HepG2 (cell line): Measurements from ENCODE around the gene STARD13. TPM values are rescaled to one million over a fixed set of nuclear protein-coding genes. Genes with fewer than 3 reads are reported as not detected.

ENCODE experiments used
- ATF7-NPFF ChIP-seq: sonication (generic); formaldehyde crosslinking; IDR thresholded peaks from 2 replicates; pipeline ENCODE4 v1.8.1; 2023; ENCODE audit warnings: mild to moderate bottlenecking, low read depth, missing genetic modification reagents, moderate library complexity
- FOXP1 ChIP-seq, 2 experiments: fragments of 450-650 bp in 1 of 2; IDR thresholded peaks; 2 replicates each; pipeline ENCODE4 v1.6.1; 2017 to 2018; ENCODE audit warnings: antibody characterized with exemption in 1 of 2
- HNF4A ChIP-seq: sonication (generic); formaldehyde crosslinking; IDR thresholded peaks from 2 replicates; pipeline ENCODE4 v1.4.0; 2020; ENCODE audit warnings: missing genetic modification reagents
- PRDM4 ChIP-seq: sonication (generic); formaldehyde crosslinking; IDR thresholded peaks from 2 replicates; pipeline ENCODE4 v1.9.0; 2021; ENCODE audit warnings: missing genetic modification reagents, borderline replicate concordance
- STAG1 ChIP-seq: sonication (generic); formaldehyde crosslinking; IDR thresholded peaks from 2 replicates; pipeline ENCODE4 v1.4.0; 2020; ENCODE audit warnings: missing genetic modification reagents
- ZFX ChIP-seq: sonication (generic); formaldehyde crosslinking; IDR thresholded peaks from 2 replicates; pipeline ENCODE4 v1.4.0; 2020; ENCODE audit warnings: mild to moderate bottlenecking, low read depth, missing genetic modification reagents, moderate library complexity
- ZNF276 ChIP-seq: sonication (generic); formaldehyde crosslinking; IDR thresholded peaks from 2 replicates; pipeline ENCODE4 v1.4.0; 2020; ENCODE audit warnings: mild to moderate bottlenecking, low read depth, missing genetic modification reagents
- ZNF614 ChIP-seq: IDR thresholded peaks from 2 replicates; pipeline ENCODE4 v1.6.1; 2018; ENCODE audit warnings: missing biosample characterization, missing genetic modification reagents, inconsistent platforms, borderline replicate concordance
- ZNF781 ChIP-seq: sonication (generic); formaldehyde crosslinking; IDR thresholded peaks from 2 replicates; pipeline ENCODE4 v1.5.1; 2020; ENCODE audit warnings: borderline replicate concordance, mild to moderate bottlenecking, missing genetic modification reagents; ENCODE audit errors: not compliant biosample characterization
- polyA plus RNA-seq, 8 experiments: library from polyadenylated mRNA; depleted of rRNA in 3 of 8; stranded (reverse) in 7 of 8; unstranded in 1 of 8; fragments of >200 nt; fragmentation: Illumina TruSeq in 4 of 8; extraction: Trizol in 4 of 8; gene quantifications; 2 replicates each; pipeline versions ENCODE4 v1.2.1 to v1.2.3, GENCODE V29; 2011 to 2016; ENCODE audit warnings: low read depth in 4 of 8, missing spikeins in 1 of 8, mixed read lengths in 1 of 8; ENCODE audit not compliant: insufficient read depth in 1 of 8
- total RNA-seq, 5 experiments: library from RNA; depleted of rRNA; stranded (reverse); fragments of >200 nt; fragmentation: Illumina TruSeq; extraction: Trizol; gene quantifications; 2 replicates each; pipeline ENCODE4 v1.2.3, GENCODE V29; 2016; ENCODE audit warnings: low read depth in 1 of 5
- TF ChIP-seq, protein P1 (sequence below), 2 experiments: sonication (generic) in 1 of 2; formaldehyde crosslinking in 1 of 2; IDR thresholded peaks; 2 replicates each; pipeline versions ENCODE4 v1.4.0 to v1.6.1; 2016 to 2020; ENCODE audit warnings: borderline replicate concordance in 1 of 2, low read depth in 1 of 2, mild to moderate bottlenecking in 1 of 2, missing genetic modification reagents in 1 of 2
- TF ChIP-seq, protein P2 (sequence below): sonication (generic); formaldehyde crosslinking; conservative IDR thresholded peaks from 2 replicates; pipeline ENCODE4 v1.4.0; 2020; ENCODE audit warnings: mild to moderate bottlenecking, missing genetic modification reagents, moderate library complexity

The STARD13 gene
- total and polyA plus RNA-seq, 2 of the 13 experiments (the other 11 are each of a cell fraction or from before 2014, with no cell fraction given) = 12.8 to 14.3 TPM

- TF ChIP-seq, protein P1, sequence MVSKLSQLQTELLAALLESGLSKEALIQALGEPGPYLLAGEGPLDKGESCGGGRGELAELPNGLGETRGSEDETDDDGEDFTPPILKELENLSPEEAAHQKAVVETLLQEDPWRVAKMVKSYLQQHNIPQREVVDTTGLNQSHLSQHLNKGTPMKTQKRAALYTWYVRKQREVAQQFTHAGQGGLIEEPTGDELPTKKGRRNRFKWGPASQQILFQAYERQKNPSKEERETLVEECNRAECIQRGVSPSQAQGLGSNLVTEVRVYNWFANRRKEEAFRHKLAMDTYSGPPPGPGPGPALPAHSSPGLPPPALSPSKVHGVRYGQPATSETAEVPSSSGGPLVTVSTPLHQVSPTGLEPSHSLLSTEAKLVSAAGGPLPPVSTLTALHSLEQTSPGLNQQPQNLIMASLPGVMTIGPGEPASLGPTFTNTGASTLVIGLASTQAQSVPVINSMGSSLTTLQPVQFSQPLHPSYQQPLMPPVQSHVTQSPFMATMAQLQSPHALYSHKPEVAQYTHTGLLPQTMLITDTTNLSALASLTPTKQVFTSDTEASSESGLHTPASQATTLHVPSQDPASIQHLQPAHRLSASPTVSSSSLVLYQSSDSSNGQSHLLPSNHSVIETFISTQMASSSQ (IDR thresholded peaks at IDR 0.05; ENCODE audit: low read depth) = no peak
- TF ChIP-seq, protein P1 (CRISPR knock-in tag; IDR thresholded peaks at IDR 0.05; ENCODE audit: borderline replicate concordance) = no peak
- TF ChIP-seq HNF4A = 0 out of 2 replicates have a peak, but pooled peaks have one; percentile 23
- TF ChIP-seq, protein P2, sequence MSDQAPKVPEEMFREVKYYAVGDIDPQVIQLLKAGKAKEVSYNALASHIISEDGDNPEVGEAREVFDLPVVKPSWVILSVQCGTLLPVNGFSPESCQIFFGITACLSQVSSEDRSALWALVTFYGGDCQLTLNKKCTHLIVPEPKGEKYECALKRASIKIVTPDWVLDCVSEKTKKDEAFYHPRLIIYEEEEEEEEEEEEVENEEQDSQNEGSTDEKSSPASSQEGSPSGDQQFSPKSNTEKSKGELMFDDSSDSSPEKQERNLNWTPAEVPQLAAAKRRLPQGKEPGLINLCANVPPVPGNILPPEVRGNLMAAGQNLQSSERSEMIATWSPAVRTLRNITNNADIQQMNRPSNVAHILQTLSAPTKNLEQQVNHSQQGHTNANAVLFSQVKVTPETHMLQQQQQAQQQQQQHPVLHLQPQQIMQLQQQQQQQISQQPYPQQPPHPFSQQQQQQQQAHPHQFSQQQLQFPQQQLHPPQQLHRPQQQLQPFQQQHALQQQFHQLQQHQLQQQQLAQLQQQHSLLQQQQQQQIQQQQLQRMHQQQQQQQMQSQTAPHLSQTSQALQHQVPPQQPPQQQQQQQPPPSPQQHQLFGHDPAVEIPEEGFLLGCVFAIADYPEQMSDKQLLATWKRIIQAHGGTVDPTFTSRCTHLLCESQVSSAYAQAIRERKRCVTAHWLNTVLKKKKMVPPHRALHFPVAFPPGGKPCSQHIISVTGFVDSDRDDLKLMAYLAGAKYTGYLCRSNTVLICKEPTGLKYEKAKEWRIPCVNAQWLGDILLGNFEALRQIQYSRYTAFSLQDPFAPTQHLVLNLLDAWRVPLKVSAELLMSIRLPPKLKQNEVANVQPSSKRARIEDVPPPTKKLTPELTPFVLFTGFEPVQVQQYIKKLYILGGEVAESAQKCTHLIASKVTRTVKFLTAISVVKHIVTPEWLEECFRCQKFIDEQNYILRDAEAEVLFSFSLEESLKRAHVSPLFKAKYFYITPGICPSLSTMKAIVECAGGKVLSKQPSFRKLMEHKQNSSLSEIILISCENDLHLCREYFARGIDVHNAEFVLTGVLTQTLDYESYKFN (CRISPR knock-in tag) = 0 out of 2 replicates have a peak, but pooled peaks have one; percentile 19
- peak; percentile 20; the same call in 1 of the 2 replicates for TF ChIP-seq ZFX (CRISPR knock-in tag)
- no peak for TF ChIP-seq ATF7-NPFF (CRISPR knock-in tag)
- no peak for TF ChIP-seq STAG1
- no peak for TF ChIP-seq ZNF614 (CRISPR knock-in tag)
- 0 out of 2 replicates have a peak, but pooled peaks have one; percentile 36 for TF ChIP-seq ZNF276 (CRISPR knock-in tag)
- TF ChIP-seq FOXP1 (IDR thresholded peaks at IDR 0.05) = no peak
- TF ChIP-seq FOXP1 (CRISPR knock-in tag; IDR thresholded peaks at IDR 0.05) = 0 out of 2 replicates have a peak, but pooled peaks have one; percentile 23
- TF ChIP-seq PRDM4 (CRISPR knock-in tag) = no peak
- TF ChIP-seq ZNF781 = no peak
These were observed 23.0 kb downstream of the STARD13 start (continued) for GRCh38 chr13:33262594-33262993.
